Subcutaneous abdominal adipose tissue (tissue), 5 donors: Measurements from ENCODE around the gene TLR9.

Experiments
- H3K27ac ChIP-seq: one replicate; pipeline ENCODE4 v1.7.0; 2013; ENCODE audit warnings: low read depth, mild to moderate bottlenecking, inconsistent platforms, low read length, moderate library complexity
- H3K27me3 ChIP-seq, 5 donors: one replicate each; pipeline ENCODE4 v1.7.0; 2013; ENCODE audit warnings: low read length in 5 of 5, inconsistent platforms in 1 of 5; ENCODE audit not compliant: control insufficient read depth in 5 of 5, insufficient read depth in 4 of 5
- H3K36me3 ChIP-seq, 5 donors: one replicate each; pipeline ENCODE4 v1.7.0; 2013; ENCODE audit warnings: low read length in 5 of 5; ENCODE audit not compliant: control insufficient read depth in 5 of 5, insufficient read depth in 5 of 5
- H3K4me1 ChIP-seq, 5 donors: one replicate each; pipeline ENCODE4 v1.7.0; 2013; ENCODE audit warnings: low read length in 5 of 5, mild to moderate bottlenecking in 3 of 5, moderate library complexity in 1 of 5; ENCODE audit not compliant: control insufficient read depth in 5 of 5, insufficient read depth in 5 of 5
- H3K4me3 ChIP-seq, 5 donors: one replicate each; pipeline ENCODE4 v1.7.0; 2013; ENCODE audit warnings: low read length in 5 of 5, low read depth in 1 of 5
- H3K9ac ChIP-seq, 5 donors: one replicate each; pipeline ENCODE4 v1.7.0; 2013; ENCODE audit warnings: low read length in 5 of 5, mild to moderate bottlenecking in 4 of 5, moderate library complexity in 3 of 5
- H3K9me3 ChIP-seq, 5 donors: one replicate each; pipeline ENCODE4 v1.7.0; 2013; ENCODE audit warnings: low read length in 5 of 5; ENCODE audit not compliant: control insufficient read depth in 5 of 5
- donor health status: healthy.
- donor health status: healthy.
- donor health status: healthy.
- donor health status: healthy.
- donor health status: healthy.

Gene TLR9

DNA sequence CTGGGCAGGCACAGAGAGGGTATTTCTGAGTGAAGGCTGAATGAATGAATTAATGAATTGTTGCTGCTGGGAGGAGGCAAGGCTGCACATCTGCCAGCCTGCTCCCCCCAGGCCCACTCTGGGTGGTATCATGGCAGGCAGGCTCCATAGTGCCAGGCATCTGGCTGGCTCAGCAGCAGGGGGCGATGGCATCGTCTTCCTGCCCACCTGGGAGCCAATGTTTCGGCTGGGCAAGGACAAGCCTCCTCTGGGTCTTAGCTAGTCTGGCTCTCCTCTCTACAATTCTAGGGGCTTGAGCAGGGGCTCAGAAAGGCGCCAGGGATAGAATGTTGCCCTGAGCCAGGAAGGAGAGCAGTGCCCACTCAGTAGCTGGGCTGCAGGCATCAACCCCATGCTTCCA lies 1.7 kb upstream of the TLR9 start:
- Histone ChIP-seq H3K27ac (no peak overlapping the region), H3K4me3 (no peak overlapping the region), H3K36me3 (peaks cover 0 to 62% (median 46%) of the 10 kb centered on the region in 5 donors), H3K4me1 (peaks cover 0 to 16% (median 12%) of the 10 kb centered on the region in 5 donors), H3K9ac (no peak overlapping the region), H3K27me3 (no peaks in the 10 kb centered on the region), H3K9me3 (no peaks in the 10 kb centered on the region)

DNA sequence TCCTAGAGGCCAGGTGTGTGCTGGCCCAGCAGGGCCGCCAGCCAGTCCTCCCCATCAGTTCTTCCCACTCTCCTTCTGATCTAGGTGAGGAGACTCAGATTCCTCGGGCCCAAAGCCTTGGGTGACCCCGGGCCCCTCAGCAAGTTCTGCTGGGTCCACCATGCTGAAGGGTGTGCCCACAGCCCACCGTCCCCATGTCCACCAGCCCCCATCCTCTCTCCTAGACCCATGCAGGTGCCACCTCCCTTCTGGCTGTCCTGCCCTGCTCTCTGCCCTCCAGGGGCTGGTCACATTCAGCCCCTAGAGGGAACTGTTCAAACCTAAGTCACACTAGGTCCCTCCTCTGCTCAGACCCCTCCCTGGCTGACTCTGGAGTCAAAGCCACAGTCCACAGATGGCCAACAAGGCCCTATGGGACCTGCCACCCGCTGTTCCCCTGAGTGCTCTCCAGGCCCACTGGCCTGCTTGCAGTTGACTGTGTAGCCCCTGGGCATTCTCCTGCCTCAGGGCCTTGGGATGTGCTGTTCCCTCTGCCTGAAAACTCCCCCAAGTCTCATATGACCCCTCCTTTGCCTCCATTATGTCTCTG lies 878 bp upstream of the TLR9 start:
- no peak overlapping the region for H3K27ac ChIP-seq
- H3K4me1 ChIP-seq = peaks cover 0 to 16% (median 13%) of the 10 kb centered on the region in 5 donors
- peaks cover 0 to 54% (median 38%) of the 10 kb centered on the region in 5 donors for H3K36me3 ChIP-seq
- H3K9ac ChIP-seq = no peak overlapping the region
- H3K4me3 ChIP-seq = no peak overlapping the region
- H3K27me3 ChIP-seq = no peaks in the 10 kb centered on the region
- no peaks in the 10 kb centered on the region for H3K9me3 ChIP-seq

DNA sequence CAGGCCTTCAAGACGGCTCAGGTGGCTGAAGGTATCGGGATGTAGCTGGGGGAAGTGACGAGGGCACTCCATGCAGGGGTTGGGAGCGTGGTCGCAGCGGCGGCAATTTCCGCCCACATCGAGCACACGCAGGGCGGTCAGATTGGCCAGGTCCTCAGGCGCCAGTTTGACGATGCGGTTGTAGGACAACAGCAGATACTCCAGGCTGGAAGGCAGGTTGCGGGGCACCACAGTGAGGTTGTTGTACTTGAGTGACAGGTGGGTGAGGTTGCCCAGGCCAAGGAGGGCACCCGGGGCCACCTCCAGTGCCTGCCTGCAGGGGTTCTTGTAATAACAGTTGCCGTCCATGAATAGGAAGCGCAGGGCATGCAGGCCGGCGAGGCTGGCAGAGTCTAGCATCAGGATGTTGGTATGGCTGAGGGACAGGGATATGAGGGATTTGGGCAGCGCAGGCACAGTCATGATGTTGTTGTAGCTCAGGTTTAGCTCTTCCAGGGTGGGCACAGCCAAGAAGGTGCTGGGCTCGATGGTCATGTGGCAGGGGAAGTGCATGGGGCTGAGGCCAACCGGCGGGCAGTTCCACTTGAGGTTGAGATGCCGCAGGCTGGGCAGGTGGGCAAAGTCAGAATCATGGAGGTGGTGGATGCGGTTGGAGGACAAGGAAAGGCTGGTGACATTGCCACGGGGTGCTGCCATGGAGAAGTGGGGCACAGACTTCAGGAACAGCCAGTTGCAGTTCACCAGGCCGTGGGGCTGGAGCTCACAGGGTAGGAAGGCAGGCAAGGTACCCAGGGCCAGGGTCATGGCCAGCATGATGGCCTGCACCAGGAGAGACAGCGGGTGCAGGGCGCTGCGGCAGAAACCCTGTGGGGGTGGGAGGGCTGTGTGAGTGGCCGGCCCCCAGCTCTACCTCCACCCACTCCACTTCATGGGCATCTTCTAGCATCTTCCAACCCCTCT lies 1.7 kb downstream of the TLR9 start:
- no peak overlapping the region for H3K4me3 ChIP-seq
- H3K36me3 ChIP-seq = peaks cover 0 to 28% (median 12%) of the 10 kb centered on the region in 5 donors
- no peaks in the 10 kb centered on the region for H3K9me3 ChIP-seq
- H3K27ac ChIP-seq = no peak overlapping the region
- no peaks in the 10 kb centered on the region for H3K27me3 ChIP-seq
- peaks cover 3 to 40% (median 29%) of the 10 kb centered on the region in 5 donors for H3K4me1 ChIP-seq
- no peak overlapping the region for H3K9ac ChIP-seq

DNA sequence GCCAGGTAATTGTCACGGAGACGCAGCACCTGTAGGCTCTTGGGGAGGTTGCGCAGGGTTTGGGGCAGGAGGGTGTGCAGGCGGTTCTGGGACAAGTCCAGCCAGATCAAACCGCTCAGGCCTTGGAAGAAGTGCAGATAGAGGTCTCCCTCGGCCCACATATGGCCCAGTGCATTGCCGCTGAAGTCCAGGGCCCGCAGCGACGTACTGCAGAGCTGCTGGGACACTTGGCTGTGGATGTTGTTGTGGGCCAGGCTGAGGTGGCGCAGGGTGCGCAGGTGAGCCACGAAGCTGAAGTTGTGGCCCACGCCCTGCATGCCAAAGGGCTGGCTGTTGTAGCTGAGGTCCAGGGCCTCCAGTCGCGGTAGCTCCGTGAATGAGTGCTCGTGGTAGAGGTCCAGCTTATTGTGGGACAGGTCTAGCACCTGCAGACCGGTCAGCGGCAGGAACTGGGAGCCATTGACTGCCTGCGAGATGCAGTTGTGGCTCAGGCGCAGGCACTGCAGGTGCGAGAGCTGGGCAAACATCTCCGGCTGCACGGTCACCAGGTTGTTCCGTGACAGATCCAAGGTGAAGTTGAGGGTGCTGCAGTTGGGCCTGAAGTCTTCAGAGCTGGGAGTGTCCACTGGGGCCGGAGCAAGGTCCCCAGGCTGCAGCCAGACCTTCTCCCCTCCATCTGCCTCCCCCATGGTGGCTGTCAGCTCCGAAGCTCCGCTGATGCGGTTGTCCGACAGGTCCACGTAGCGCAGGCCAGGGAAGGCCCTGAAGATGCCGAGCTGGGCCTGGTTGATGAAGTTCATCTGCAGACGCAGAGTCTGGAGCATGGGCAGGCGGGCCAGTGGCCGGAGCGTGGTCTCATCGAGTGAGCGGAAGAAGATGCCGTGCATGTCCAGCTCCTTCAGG lies 2.9 kb downstream of the TLR9 start:
- H3K9me3 ChIP-seq = no peaks in the 10 kb centered on the region
- peak overlapping the region in 1 of 5 donors; percentile 23 for H3K9ac ChIP-seq
- H3K27me3 ChIP-seq = no peaks in the 10 kb centered on the region
- H3K4me3 ChIP-seq = peak overlapping the region in 1 of 5 donors; percentile 4
- no peak overlapping the region for H3K27ac ChIP-seq
- peaks cover 0 to 17% (median 1%) of the 10 kb centered on the region in 5 donors for H3K36me3 ChIP-seq
- H3K4me1 ChIP-seq = peaks cover 7 to 52% (median 38%) of the 10 kb centered on the region in 5 donors

DNA sequence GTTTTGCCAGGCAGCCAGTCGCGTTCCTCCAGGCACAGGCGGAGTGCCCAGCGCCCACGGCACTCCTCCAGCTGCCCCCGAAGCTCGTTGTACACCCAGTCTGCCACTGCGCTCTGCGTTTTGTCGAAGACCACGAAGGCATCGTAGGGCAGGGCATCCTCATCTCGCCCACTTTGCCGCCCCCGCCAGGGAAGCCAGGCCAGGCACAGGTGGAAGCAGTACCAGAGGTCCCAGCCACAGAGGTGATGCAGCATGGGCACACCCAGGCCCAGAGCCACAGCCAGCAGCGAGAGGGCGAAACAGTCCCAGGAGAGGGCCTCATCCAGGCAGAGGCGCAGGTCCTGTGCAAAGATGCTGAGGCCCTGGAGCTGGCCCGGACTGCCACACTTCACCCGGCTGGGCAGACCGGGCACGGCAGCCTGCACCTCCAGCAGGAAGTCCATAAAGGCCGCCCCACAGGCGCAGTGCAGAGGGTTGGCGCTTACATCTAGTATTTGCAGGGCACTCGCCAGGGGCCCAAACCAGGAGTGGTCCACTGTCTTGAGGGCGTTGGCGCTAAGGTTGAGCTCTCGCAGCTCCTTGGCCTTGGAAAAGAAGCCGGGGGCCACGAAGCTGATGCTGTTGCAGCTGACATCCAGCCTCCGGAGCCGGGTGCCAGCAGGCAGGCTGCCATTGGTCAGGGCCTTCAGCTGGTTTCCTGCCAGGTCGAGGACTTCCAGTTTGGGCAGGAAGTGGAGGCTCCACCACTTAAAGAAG lies 3.7 kb downstream of the TLR9 start:
- no peaks in the 10 kb centered on the region for H3K9me3 ChIP-seq
- peak overlapping the region in 1 of 5 donors; percentile 23 for H3K9ac ChIP-seq
- H3K27ac ChIP-seq = no peak overlapping the region
- peaks cover 12 to 60% (median 46%) of the 10 kb centered on the region in 5 donors for H3K4me1 ChIP-seq
- no peaks in the 10 kb centered on the region for H3K27me3 ChIP-seq
- H3K4me3 ChIP-seq = peak overlapping the region in 1 of 5 donors; percentile 4
- peaks cover 0 to 9% (median 0%) of the 10 kb centered on the region in 5 donors for H3K36me3 ChIP-seq

DNA sequence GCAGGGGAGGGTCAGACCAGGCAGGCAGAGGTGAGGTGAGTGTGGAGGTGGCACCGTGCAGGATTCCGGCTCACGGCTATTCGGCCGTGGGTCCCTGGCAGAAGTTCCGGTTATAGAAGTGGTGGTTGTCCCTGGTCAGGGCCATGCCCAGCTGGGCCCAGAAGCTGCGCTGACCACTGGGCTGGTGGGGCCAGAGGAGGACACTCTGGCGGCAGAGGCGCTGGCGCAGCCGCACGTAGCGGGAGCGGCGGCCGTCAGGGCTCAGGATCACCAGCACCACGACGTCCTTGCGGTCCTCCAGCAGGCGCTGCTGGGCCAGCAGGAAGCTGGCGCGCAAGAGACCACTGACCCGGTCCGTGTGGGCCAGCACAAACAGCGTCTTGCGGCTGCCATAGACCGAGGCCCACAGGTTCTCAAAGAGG lies 4.3 kb downstream of the TLR9 start:
- Histone ChIP-seq H3K4me3 (no peak overlapping the region), H3K36me3 (peaks cover 0 to 9% (median 0%) of the 10 kb centered on the region in 5 donors), H3K9ac (no peak overlapping the region), H3K27me3 (no peaks in the 10 kb centered on the region), H3K9me3 (no peaks in the 10 kb centered on the region), H3K4me1 (peaks cover 17 to 66% (median 52%) of the 10 kb centered on the region in 5 donors), H3K27ac (no peak overlapping the region)

DNA sequence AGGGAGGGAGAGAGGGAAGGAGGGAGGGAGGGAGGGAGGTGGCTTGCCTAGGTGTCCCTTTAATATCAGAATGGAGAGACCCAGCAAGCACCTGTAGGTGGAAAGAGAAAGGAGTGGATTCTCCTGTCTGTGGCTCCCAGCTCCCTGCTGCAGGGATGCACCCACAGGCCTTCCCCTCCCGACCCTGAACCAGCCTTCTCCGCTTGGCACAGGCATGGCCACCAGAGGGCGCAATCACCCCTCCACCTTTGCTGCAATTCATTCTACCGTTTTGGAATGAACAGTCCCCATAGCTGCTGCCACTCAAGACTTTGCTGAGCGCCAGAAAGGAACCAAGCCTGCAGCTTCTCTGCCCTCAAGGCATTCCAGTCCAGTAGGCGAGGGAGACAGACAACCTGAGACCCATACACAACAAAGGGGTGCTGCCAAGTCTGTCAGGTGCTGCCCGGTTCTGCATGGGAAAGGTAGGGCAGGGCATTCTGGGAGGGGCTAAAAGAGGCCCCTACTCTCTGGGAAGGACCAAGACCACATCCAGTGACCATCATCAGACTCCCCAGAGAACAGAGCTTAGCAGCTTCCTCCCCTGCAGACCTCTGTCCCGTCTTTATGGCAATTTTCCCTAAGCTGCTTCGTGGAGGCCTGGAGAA lies 4.9 kb downstream of the TLR9 start:
- peaks cover 17 to 72% (median 58%) of the 10 kb centered on the region in 5 donors for H3K4me1 ChIP-seq

DNA sequence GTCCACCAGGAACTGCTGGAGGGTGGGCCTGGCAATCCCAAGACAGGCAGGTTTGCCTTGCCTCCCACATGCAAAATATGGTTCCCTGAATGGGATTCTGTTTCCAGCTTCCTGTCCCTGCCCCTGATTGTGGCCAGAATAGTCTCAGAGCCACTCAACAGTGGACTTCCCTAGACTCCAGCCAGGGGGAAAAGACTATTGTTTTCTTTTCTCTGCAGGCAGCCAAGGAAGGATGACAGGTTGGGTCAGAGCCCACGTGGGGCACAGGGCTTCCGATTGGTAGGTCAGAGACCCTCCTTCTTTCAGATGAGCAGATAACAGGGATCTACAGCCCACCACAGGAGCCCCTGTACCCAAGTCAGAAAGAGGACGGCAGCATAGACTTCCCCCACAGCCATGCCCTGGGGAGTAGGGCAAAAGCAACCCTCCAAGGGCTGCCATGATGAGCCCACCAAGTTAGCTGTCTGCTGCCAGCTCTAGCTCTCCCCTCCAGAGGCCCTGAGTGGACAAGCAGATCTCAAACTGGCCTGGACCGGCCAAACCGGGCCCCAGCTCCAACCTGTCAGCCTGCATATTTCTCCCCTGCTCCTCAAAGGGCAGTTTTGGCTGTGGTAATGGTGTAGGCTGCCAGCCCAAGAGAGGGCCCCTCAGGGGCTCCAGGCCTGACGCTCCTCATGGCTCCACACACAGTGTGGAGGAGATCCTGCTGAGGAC lies 6.4 kb downstream of the TLR9 start:
- H3K4me3 ChIP-seq = peak overlapping the region in 3 of 5 donors; percentile 29 to 47 (median 32)
- H3K9me3 ChIP-seq = no peaks in the 10 kb centered on the region
- H3K9ac ChIP-seq = peak overlapping the region in 1 of 5 donors; percentile 28
- peaks cover under 1 to 24% (median 16%) of the 10 kb centered on the region in 5 donors for H3K36me3 ChIP-seq
- H3K27ac ChIP-seq = peak overlapping the region; percentile 78
- peaks cover 17 to 86% (median 66%) of the 10 kb centered on the region in 5 donors for H3K4me1 ChIP-seq
- no peaks in the 10 kb centered on the region for H3K27me3 ChIP-seq

More for the DNA sequence above, 4.9 kb downstream of the TLR9 start:
- H3K4me3 ChIP-seq = no peak overlapping the region
- H3K27me3 ChIP-seq = no peaks in the 10 kb centered on the region
- no peak overlapping the region for H3K27ac ChIP-seq
- H3K36me3 ChIP-seq = peaks cover 0 to 10% (median 2%) of the 10 kb centered on the region in 5 donors
- H3K9me3 ChIP-seq = no peaks in the 10 kb centered on the region
- H3K9ac ChIP-seq = no peak overlapping the region
